Measurements from ENCODE around the gene FERMT3. TPM values are rescaled to one million over a fixed set of nuclear protein-coding genes. Genes with fewer than 3 reads are reported as not detected.

FERMT3 gene
- total RNA-seq, 1 donor from 2014 or later, result 5.4 TPM

DNA sequence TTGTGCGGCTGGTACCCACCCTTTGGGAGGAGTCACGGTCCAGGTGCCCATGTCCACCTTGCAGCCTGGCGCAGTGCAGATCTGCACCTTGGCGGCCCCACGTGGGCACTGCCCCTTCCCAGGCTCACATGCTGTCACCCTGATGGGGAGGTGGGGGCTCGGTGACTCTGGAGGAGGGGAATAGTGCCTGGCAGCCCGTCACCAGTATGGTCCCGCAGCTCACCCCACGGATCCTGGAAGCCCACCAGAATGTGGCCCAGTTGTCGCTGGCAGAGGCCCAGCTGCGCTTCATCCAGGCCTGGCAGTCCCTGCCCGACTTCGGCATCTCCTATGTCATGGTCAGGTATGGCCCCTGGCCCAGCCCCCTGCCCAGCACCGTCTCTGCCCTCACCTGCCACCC, 14.3 kb downstream of the FERMT3 start:
- Histone ChIP-seq H3K4me1 (peaks cover 20% of the 10 kb centered on the region), H3K4me3 (no peak overlapping the region), H3K27ac (replicated peaks) (no peak overlapping the region), H3K36me3 (peaks cover 6% of the 10 kb centered on the region), H3K9me3 (replicated peaks) (no peaks in the 10 kb centered on the region), H3K27me3 (ENCODE audit: low read depth) (no peaks in the 10 kb centered on the region)
- TF ChIP-seq, protein P1, sequence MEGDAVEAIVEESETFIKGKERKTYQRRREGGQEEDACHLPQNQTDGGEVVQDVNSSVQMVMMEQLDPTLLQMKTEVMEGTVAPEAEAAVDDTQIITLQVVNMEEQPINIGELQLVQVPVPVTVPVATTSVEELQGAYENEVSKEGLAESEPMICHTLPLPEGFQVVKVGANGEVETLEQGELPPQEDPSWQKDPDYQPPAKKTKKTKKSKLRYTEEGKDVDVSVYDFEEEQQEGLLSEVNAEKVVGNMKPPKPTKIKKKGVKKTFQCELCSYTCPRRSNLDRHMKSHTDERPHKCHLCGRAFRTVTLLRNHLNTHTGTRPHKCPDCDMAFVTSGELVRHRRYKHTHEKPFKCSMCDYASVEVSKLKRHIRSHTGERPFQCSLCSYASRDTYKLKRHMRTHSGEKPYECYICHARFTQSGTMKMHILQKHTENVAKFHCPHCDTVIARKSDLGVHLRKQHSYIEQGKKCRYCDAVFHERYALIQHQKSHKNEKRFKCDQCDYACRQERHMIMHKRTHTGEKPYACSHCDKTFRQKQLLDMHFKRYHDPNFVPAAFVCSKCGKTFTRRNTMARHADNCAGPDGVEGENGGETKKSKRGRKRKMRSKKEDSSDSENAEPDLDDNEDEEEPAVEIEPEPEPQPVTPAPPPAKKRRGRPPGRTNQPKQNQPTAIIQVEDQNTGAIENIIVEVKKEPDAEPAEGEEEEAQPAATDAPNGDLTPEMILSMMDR (IDR thresholded peaks at IDR 0.05; ENCODE audit: borderline replicate concordance), result no peak
- no peak for DNase-seq
- intact Hi-C loops (cut with micrococcal nuclease), result no loop called here

DNA sequence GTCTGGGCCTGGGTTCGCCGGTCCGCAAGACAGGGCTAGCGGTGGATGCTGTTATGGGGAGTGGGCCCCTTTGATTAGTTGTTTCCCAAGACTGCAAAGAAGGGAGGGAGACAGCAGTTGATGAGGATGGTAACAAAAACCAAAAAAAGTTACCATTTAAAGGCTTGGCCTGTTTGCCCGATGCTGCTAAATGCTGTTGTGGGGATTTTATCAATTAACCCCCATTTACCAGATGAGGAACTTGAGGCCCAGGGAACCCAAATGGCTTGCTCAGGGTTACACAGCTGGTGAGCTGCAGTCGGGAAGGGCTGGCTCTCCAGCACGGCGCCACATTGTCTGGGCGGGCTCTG, 16.1 kb downstream of the FERMT3 start:
- no peak for DNase-seq
- Histone ChIP-seq H3K9me3 (replicated peaks) (no peaks in the 10 kb centered on the region), H3K4me3 (no peak overlapping the region), H3K27ac (replicated peaks) (no peak overlapping the region), H3K27me3 (ENCODE audit: low read depth) (no peaks in the 10 kb centered on the region), H3K4me1 (peaks cover 37% of the 10 kb centered on the region), H3K36me3 (peaks cover 6% of the 10 kb centered on the region)
- intact Hi-C loops (cut with micrococcal nuclease), result no loop called here
- TF ChIP-seq, protein P1 (IDR thresholded peaks at IDR 0.05; ENCODE audit: borderline replicate concordance), result no peak

DNA sequence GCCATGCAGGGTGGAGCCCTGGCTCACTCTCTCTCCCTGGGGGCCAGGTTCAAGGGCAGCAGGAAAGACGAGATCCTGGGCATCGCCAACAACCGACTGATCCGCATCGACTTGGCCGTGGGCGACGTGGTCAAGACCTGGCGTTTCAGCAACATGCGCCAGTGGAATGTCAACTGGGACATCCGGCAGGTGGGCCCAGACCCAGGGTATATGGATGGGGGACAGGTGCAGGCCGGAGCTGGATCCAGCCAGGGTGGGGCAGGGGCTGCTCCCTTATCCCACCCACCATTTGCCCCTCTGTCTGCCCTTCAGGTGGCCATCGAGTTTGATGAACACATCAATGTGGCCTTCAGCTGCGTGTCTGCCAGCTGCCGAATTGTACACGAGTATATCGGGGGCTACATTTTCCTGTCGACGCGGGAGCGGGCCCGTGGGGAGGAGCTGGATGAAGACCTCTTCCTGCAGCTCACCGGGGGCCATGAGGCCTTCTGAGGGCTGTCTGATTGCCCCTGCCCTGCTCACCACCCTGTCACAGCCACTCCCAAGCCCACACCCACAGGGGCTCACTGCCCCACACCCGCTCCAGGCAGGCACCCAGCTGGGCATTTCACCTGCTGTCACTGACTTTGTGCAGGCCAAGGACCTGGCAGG, 16.6 kb downstream of the FERMT3 start:
- intact Hi-C loops (cut with micrococcal nuclease), result no loop called here
- Histone ChIP-seq H3K27ac (replicated peaks) (peak overlapping the region; percentile 30), H3K27me3 (ENCODE audit: low read depth) (no peaks in the 10 kb centered on the region), H3K4me1 (peaks cover 42% of the 10 kb centered on the region), H3K4me3 (no peak overlapping the region), H3K36me3 (peaks cover 6% of the 10 kb centered on the region), H3K9me3 (replicated peaks) (no peaks in the 10 kb centered on the region)
- no peak for DNase-seq
- TF ChIP-seq, protein P1 (IDR thresholded peaks at IDR 0.05; ENCODE audit: borderline replicate concordance), result no peak

DNA sequence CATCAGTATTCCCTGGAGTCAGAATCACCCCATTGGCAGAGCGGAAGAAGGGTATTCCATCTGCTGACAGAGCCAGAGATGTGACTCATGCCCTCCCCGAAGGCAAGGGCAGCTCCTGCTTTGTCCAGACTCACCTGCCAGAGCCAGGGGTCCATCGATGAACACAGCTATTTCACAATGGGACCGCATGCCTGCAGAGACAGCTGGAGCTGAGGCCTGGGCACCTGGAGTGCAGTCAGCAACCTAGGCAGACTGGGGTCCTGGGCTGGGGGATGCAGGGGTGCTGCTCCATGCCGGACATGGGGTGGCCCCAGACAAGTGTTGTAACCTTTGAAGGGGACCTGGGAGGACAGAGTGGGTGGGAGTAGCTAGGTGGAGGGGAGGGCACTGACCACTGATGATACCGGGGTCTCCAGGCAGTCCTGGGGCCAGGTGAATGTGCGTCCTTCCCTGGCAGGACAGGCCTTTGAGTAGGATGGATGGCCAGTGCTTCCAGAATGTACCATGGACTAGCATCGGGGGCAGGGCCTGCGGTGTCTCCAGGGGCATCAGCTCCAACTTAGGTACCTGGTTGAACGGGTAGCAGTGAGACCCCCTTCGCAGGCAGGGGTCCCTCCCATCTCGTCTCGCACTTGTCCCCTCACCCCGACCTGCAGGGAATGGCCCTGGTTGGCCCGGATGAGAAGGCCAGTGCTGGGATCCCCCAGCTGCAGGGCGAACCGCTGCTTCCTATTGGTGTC, 17.8 kb downstream of the FERMT3 start:
- Histone ChIP-seq H3K27ac (replicated peaks) (peak overlapping the region; percentile 98), H3K4me1 (peaks cover 52% of the 10 kb centered on the region), H3K4me3 (peak overlapping the region; percentile 95), H3K27me3 (ENCODE audit: low read depth) (no peaks in the 10 kb centered on the region), H3K9me3 (replicated peaks) (no peaks in the 10 kb centered on the region), H3K36me3 (peaks cover 6% of the 10 kb centered on the region)
- intact Hi-C loops (cut with micrococcal nuclease), result no loop called here
- TF ChIP-seq, protein P1 (IDR thresholded peaks at IDR 0.05; ENCODE audit: borderline replicate concordance), result no peak
- no peak for DNase-seq

DNA sequence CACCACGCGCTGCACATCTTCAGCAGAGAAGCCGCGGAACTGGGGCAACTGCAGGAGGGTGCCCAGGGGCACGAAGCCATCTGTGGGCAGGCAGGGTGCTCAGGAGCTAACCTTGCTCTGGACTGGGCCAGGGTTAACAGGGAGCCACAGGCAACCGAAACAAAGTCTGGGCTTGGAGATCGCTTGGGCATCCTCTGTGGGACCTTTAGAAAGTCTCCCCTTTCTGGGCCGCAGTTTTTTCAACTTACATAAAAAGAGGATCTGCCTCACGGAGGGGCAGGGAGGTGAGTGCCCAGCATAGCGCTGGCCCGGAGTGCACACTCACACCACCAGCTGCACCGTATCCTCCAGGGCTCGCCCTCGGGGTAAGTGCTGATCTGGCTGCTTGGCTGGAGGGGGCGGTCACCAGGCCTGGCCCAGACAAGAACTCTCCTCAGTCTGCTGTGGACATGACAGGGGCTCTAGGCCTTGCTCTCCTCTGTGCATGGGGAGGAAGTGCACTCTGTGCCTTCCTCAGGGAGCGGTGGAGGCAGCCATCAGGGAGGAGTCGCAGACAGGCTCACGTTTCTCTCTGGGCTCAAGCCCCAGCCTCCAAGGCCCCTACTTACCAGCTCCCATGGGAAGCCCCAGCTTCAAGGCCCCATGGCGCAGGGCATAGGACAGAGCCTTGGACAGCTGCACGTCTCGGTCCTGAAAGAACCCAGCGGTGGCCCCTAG, 18.5 kb downstream of the FERMT3 start:
- intact Hi-C loops (cut with micrococcal nuclease), result no loop called here
- peak overlapping the region; percentile 95 for H3K4me3 ChIP-seq
- peaks cover 60% of the 10 kb centered on the region for H3K4me1 ChIP-seq
- peak overlapping the region; percentile 98 for H3K27ac ChIP-seq (replicated peaks)
- no peak for DNase-seq
- H3K27me3 ChIP-seq (ENCODE audit: low read depth), result no peaks in the 10 kb centered on the region
- H3K9me3 ChIP-seq (replicated peaks), result no peaks in the 10 kb centered on the region
- TF ChIP-seq, protein P1 (IDR thresholded peaks at IDR 0.05; ENCODE audit: borderline replicate concordance), result no peak
- H3K36me3 ChIP-seq, result peaks cover 6% of the 10 kb centered on the region

Measured in left ventricle myocardium inferior (tissue), 1 donor.